IPS-18c (cell line): ENCODE data around the gene ZBTB38.

Experiments
- H3K4me3 ChIP-seq: 2 replicates; pipeline ENCODE4 v1.7.0; 2013; ENCODE audit warnings: low read depth, mild to moderate bottlenecking, low read length, moderate library complexity; ENCODE audit not compliant: insufficient read depth
- H3K9me3 ChIP-seq: one replicate; pipeline ENCODE4 v1.6.1; 2013; ENCODE audit warnings: mild to moderate bottlenecking, low read length, moderate library complexity; ENCODE audit not compliant: control insufficient read depth, insufficient read depth

ZBTB38 gene

DNA sequence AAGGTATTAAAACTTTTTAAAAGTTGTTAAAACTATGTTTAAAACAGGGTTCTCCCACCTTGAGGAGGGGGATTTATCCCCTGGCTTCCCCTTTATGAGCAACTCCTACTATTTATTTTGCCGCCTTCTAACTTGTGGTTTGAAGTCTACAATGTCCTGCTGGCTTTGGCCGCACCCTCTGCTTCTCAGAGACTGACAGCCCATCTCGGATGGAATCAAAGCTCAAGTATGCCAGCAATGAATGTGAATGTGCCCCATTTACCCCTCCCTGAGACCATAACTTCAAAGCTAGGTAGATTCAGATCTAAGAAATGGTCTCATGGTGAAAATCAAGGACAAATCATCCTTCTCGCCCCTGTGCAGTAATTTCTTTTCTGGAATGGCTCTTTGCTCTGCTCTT lies 10.3 kb downstream of the ZBTB38 start:
- H3K4me3 ChIP-seq: no peak overlapping the region
- H3K9me3 ChIP-seq: no peaks in the 10 kb centered on the region

- Histone ChIP-seq H3K4me3 (no peak overlapping the region), H3K9me3 (no peaks in the 10 kb centered on the region)
Measured at GRCh38 chr3:141379250-141379966, 11.1 kb downstream of the ZBTB38 start.

DNA sequence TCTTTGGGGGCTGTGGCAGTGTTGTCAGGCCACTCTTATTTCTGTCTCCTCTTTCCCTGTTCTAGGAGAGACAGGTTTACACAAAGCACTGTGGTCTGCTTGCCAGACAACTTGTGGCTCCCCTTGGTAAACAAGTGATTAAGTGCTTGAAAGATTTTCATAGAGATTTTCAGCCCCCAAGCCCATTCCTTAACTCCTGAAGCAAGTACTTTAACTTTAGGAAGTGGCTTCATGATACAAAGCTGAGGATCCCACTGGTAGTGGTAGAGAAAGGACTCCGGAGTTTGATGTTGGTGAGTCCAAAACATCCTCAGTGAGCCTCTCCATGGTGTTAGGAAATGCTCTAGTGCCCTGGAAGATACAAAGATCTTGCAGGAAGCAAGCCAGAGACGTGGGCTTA lies 12.0 kb downstream of the ZBTB38 start:
- Histone ChIP-seq H3K4me3 (no peak overlapping the region), H3K9me3 (no peaks in the 10 kb centered on the region)

DNA sequence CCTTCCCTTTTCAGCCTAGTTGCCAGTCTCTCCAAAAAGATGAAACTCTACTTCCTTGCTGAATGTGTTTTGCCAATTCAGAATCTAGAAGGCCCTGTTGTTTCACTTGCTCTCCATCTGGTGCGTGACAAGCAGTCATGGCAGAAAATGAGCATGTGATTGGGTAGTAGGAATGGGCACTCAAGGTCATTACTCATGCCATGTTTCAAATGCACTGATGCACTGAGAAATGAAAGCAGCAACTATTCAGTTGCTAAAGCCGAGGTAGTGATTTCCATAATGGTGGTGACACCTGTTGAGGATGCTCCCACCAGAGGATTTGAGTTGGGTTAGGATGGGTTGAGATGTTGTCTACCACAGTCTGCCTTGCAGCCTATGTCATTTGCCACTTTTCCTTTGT lies 12.7 kb downstream of the ZBTB38 start:
- H3K9me3 ChIP-seq: no peaks in the 10 kb centered on the region
- no peak overlapping the region for H3K4me3 ChIP-seq

DNA sequence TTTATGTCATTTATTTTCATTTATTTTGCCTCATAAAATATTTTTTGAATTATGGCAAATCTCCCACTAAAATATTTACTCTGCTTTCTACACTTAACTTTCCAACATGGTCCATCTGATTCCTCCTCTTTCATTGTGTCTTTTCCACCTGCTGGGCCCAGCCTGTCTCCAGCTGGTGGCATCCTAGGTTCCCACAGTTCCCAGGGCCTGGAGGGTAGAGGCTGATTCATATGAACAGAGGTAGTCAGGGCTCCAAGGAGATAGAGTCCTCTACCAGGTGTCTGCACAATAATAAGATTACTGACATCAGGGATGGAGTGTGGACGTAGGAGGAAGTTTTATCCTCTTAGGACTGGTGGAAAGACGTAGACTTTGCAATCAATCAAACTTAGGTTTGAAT lies 14.3 kb downstream of the ZBTB38 start:
- H3K4me3 ChIP-seq: no peak overlapping the region

DNA sequence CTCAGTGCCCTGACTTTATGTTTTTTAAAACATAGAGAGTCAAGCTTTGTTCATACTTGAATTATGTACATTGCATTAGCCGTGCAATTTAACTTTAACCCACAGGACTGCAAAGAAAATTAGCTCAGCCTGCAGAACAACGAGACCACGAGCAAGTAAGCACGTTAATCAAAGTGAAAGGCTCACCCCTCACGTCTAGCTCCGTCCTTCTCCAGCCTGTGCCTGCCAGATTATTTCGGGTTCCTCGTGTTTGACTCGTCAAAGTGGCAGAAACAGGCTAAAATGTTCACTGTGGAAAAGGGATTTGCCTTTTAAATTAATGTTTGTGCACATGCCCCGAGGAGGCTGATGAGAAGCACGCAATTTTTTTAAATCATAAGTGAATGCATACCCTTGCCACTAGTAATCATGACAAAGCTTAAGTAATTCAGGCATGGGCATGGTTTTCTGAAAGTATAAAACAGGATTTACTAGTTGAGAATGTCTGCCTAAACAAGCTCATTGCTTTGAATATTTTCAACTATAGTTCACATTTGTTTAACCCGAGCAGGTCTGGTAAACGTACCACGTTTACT lies 15.3 kb downstream of the ZBTB38 start:
- Histone ChIP-seq H3K9me3 (no peaks in the 10 kb centered on the region), H3K4me3 (no peak overlapping the region)

More for the DNA sequence above, 14.3 kb downstream of the ZBTB38 start:
- H3K9me3 ChIP-seq: no peaks in the 10 kb centered on the region

GRCh38 chr3:141384157-141384556 lies 15.9 kb downstream of the ZBTB38 start:
- Histone ChIP-seq H3K9me3 (no peaks in the 10 kb centered on the region), H3K4me3 (no peak overlapping the region)

DNA sequence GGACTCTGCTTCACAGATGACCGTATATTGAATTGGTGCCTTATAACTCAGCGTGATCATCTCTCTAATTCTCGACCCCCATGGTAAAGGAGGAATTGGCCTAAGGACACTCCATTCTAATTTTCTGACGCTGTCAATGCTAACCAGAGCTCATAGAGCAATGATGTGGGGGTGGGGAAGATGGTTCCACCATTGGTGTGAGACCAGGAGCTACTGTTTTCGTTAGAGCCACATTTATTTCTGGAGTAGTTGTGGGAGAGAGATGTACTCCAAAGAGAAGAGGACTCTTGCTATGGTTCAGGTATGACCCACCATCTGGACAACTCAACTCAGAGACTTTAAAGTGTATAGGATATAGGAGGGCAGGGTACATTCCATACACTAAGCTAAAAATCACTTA lies 16.3 kb downstream of the ZBTB38 start:
- no peak overlapping the region for H3K4me3 ChIP-seq

DNA sequence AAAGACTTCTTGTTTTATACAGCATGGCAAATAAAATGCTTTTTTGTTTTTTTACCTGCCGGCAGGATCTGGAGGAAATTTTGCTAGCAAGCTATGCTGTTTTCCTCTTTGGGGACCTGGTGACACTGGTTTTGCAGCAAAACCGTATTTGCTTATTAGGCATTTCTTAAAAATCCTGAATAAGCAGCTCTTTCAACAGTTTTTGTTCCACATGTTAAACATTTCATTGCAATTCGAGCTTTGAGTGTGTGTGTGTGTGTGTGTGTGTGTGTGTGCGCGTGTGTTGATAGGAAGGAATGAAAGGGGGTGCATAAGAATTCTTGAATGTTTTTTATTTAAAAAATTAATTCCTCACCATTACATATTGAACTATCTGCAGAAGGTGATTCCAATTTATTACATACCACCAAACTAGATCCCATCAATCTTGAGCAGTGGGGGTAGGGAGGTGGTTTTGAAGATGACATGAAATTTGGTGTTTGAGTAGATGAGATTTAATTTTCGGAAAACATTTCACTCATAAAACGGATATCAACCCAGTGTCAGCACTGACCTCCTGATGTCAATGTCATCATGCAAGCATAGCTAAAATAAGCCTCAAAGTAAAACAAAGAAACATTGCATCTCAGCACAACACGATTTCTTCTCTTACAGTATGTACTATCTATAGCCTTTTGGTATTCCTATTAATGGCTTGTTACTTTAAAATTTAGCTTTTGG lies 17.3 kb downstream of the ZBTB38 start:
- H3K4me3 ChIP-seq: no peak overlapping the region

More for the DNA sequence above, 16.3 kb downstream of the ZBTB38 start:
- no peaks in the 10 kb centered on the region for H3K9me3 ChIP-seq

GRCh38 chr3:141386126-141386488 lies 17.8 kb downstream of the ZBTB38 start:
- Histone ChIP-seq H3K4me3 (no peak overlapping the region), H3K9me3 (no peaks in the 10 kb centered on the region)

More for the DNA sequence above, 17.3 kb downstream of the ZBTB38 start:
- no peaks in the 10 kb centered on the region for H3K9me3 ChIP-seq

DNA sequence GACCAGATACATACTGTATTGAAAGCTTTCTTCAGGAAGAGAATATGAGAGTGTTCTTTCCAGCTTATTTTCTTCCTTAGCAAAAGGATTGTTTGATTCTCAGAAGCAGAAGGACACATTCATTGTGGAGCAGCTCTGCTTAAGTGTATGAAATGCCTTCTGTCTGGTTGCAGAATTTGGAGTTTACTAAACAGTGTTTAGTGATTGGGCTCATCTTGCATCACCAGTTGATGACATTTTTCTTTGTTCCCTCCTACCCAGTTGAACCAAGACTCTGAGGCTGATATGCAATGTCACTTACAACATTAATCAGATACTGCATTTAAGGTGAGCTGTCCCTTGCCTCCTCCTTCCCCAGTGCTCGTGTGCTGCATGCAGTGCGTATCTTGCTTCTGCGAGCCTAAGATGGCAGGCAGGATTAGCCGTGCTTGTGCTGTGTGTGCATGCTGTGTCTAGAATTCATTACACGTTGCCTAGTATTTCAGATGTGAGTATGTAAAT lies 18.4 kb downstream of the ZBTB38 start:
- Histone ChIP-seq H3K4me3 (no peak overlapping the region), H3K9me3 (no peaks in the 10 kb centered on the region)

DNA sequence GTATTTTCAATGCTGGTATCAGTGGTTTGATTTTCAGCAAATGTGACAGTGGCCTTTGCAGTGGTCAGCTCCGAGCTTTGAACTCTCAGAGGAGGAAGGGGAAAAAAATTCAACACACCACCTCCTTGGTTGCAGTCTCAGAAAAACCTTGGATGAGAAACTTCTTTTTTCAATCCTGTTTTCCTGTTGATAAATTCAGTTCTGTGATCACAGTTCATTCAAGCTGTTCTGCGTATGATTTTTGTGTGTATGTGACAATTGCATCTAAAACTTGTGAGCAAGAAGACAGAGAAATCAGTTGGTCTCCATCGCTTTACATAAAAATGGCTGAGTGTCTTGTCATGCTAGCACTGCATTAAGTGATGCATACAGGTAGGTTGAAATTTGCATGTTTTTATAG lies 19.2 kb downstream of the ZBTB38 start:
- Histone ChIP-seq H3K9me3 (no peaks in the 10 kb centered on the region), H3K4me3 (no peak overlapping the region)

GRCh38 chr3:141388395-141388794 lies 20.1 kb downstream of the ZBTB38 start:
- H3K9me3 ChIP-seq: no peaks in the 10 kb centered on the region
- H3K4me3 ChIP-seq: no peak overlapping the region

- Histone ChIP-seq H3K9me3 (no peaks in the 10 kb centered on the region), H3K4me3 (no peak overlapping the region)
Measured at GRCh38 chr3:141388823-141389621, 20.7 kb downstream of the ZBTB38 start.

GRCh38 chr3:141389703-141390102 lies 21.4 kb downstream of the ZBTB38 start:
- no peaks in the 10 kb centered on the region for H3K9me3 ChIP-seq
- no peak overlapping the region for H3K4me3 ChIP-seq

DNA sequence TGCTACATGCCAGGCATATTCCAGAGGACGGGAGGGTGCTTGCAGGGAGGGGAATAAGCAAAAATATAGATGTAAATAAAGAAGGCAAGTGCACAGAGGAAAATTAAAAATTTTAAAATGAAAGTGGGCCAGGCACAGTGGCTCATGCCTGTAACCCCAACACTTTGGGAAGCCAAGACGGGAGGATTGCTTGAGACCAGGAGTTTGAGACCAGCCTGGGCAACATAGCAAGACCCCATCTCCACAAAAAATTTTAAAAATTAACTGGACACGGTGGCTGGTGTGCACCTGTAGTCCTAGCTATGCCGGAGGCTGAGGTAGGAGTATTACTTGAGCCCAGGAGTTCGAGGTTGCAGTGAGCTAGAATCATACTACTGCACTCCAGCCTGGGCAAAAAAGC lies 22.4 kb downstream of the ZBTB38 start:
- no peak overlapping the region for H3K4me3 ChIP-seq
- no peaks in the 10 kb centered on the region for H3K9me3 ChIP-seq

- no peaks in the 10 kb centered on the region for H3K9me3 ChIP-seq
- no peak overlapping the region for H3K4me3 ChIP-seq
Measured at GRCh38 chr3:141391298-141391990, 23.1 kb downstream of the ZBTB38 start.
